Measurements from ENCODE around the gene PSME2. TPM values are rescaled to one million over a fixed set of nuclear protein-coding genes. Genes with fewer than 3 reads are reported as not detected.

The PSME2 gene
- total and polyA plus RNA-seq, 2 of the 13 experiments (the other 11 are each of a cell fraction or from before 2014, with no cell fraction given), result 332 to 716 TPM

GRCh38 chr14:24141097-24141880 is 5.1 kb downstream of the PSME2 start, which contains the start of gene EMC9 (continued):
- peak; percentile 75 for TF ChIP-seq ZNF788 (CRISPR knock-in tag; IDR thresholded peaks at IDR 0.05; ENCODE audit: borderline replicate concordance)
- peak; percentile 97; the same call in 1 of the 2 replicates for TF ChIP-seq DMTF1 (CRISPR knock-in tag; IDR thresholded peaks at IDR 0.05)
- peak; percentile 80 for TF ChIP-seq ZNF292 (CRISPR knock-in tag; IDR thresholded peaks at IDR 0.05; ENCODE audit: borderline replicate concordance, low read depth)
- TF ChIP-seq MXD4 (CRISPR knock-in tag; IDR thresholded peaks at IDR 0.05), result peak; percentile 87
- peak; percentile 98 for TF ChIP-seq ARNT2 (CRISPR knock-in tag; IDR thresholded peaks at IDR 0.05; ENCODE audit: low read depth)
- peak; percentile 73 for TF ChIP-seq PAXIP1 (CRISPR knock-in tag; conservative IDR thresholded peaks at IDR 0.05)
- peak; percentile 92 for TF ChIP-seq ZBTB25 (CRISPR knock-in tag; IDR thresholded peaks at IDR 0.05)
- no peak for TF ChIP-seq NR2F2 (IDR thresholded peaks at IDR 0.05; ENCODE audit: borderline replicate concordance, low read depth)
- no peak for TF ChIP-seq PBX3 (CRISPR knock-in tag; IDR thresholded peaks at IDR 0.05; ENCODE audit: borderline replicate concordance)
- TF ChIP-seq PHF20 (CRISPR knock-in tag; IDR thresholded peaks at IDR 0.05), result no peak
- TF ChIP-seq ZFY (CRISPR knock-in tag; IDR thresholded peaks at IDR 0.05), result peak; percentile 98
- peak; percentile 91 for TF ChIP-seq HNRNPH1 (optimal IDR thresholded peaks at IDR 0.05; ENCODE audit: low read depth, low read length)
- peak; percentile 98 for TF ChIP-seq NFKB2 (CRISPR knock-in tag; IDR thresholded peaks at IDR 0.05; ENCODE audit: borderline replicate concordance)
- peak; percentile 78; the same call in 1 of the 2 replicates for TF ChIP-seq ZNF784 (CRISPR knock-in tag; IDR thresholded peaks at IDR 0.05; ENCODE audit: borderline replicate concordance)
- no peak for TF ChIP-seq ATM (IDR thresholded peaks at IDR 0.05; ENCODE audit: borderline replicate concordance)
- TF ChIP-seq PBX2 (CRISPR knock-in tag; IDR thresholded peaks at IDR 0.05), result peak; percentile 92
- TF ChIP-seq MIER3 (CRISPR knock-in tag; IDR thresholded peaks at IDR 0.05; ENCODE audit: borderline replicate concordance), result peak; percentile 88; the same call in 1 of the 2 replicates
- peak; percentile 70 for TF ChIP-seq KMT2A (CRISPR knock-in tag; IDR thresholded peaks at IDR 0.05)
